HepG2 (cell line): Measurements from ENCODE around the gene VPS18. TPM values are rescaled to one million over a fixed set of nuclear protein-coding genes. Genes with fewer than 3 reads are reported as not detected.

Experiments
- ATAC-seq: fragments of 200-7000 bp; cut with Tn5 transposase; 3 replicates; pipeline ENCODE4 v1.9.1; 2020; ENCODE audit warnings: mild to moderate bottlenecking, moderate library complexity
- BruUV-seq: library from RNA; stranded (reverse); fragments of 400-500 nt; replicated peaks from 2 replicates; lab custom pipeline; 2021; lab: Mats Ljungman, UMichigan
- CTCF ChIA-PET: fragments of 300-600 bp; formaldehyde crosslinking; extraction: SDS; loops from one replicate; lab custom pipeline; 2021; ENCODE audit warnings: low total read pairs, inconsistent platforms, low intra/inter-chr PET ratio; lab: Yijun Ruan, JAX
- POLR2A ChIA-PET: fragments of 350-600 bp; sonication (Branson Sonifier 250); formaldehyde crosslinking; loops from one replicate; lab custom pipeline; 2020; ENCODE audit warnings: antibody characterized with exemption, inconsistent platforms; lab: Yijun Ruan, JAX
- DNase-seq: peaks from one replicate; pipeline ENCODE4 v3.0.0-alpha.2; 2015; ENCODE audit warnings: low spot score
- FAIRE-seq: peaks from 3 replicates; lab custom pipeline; 2011; peaks lifted over from hg19 to GRCh38; lab: Jason Lieb, UNC
- H2AFZ ChIP-seq: one replicate; pipeline ENCODE4 v1.6.1; 2011; ENCODE audit warnings: low read length, inconsistent platforms
- H3K27ac ChIP-seq: fragments of 300-600 bp; 3 replicates; pipeline ENCODE4 v1.8.0; 2011; ENCODE audit warnings: mixed run types, mild to moderate bottlenecking, mixed read lengths, low read length, inconsistent platforms; ENCODE audit not compliant: insufficient read depth; ENCODE audit errors: extremely low read length
- H3K27me3 ChIP-seq, 2 experiments: fragments of 200-600 bp in 1 of 2; 2 replicates in 1 of 2; 3 replicates in 1 of 2; pipeline versions ENCODE4 v1.6.0 to v1.8.0; 2011; ENCODE audit warnings: low read length in 2 of 2, mild to moderate bottlenecking in 2 of 2, moderate library complexity in 2 of 2, inconsistent platforms in 1 of 2; ENCODE audit not compliant: insufficient read depth in 2 of 2, control insufficient read depth in 1 of 2
- H3K36me3 ChIP-seq, 2 experiments: fragments of 200-600 bp in 1 of 2; replicated peaks in 1 of 2; 2 replicates in 1 of 2; 3 replicates in 1 of 2; pipeline versions ENCODE4 v1.5.1 to v1.8.0; 2011; ENCODE audit warnings: low read length in 2 of 2, inconsistent platforms in 1 of 2; ENCODE audit not compliant: insufficient read depth in 2 of 2, control insufficient read depth in 1 of 2
- H3K4me1 ChIP-seq: 2 replicates; pipeline ENCODE4 v1.5.1; 2012; ENCODE audit warnings: low read length, inconsistent platforms; ENCODE audit not compliant: insufficient read depth
- H3K4me2 ChIP-seq: 2 replicates; pipeline ENCODE4 v1.6.0; 2011; ENCODE audit warnings: low read depth, low read length, inconsistent platforms
- H3K4me3 ChIP-seq, 3 experiments: fragments of 200-600 bp in 1 of 3; sonication (generic), shearing (Covaris generic) in 1 of 3; replicated peaks in 1 of 3; 2 replicates each; pipeline ENCODE4 v1.5.1; 2011 to 2016; ENCODE audit warnings: low read length in 3 of 3, inconsistent platforms in 2 of 3, low read depth in 2 of 3, mild to moderate bottlenecking in 2 of 3, control low read depth in 1 of 3, mixed read lengths in 1 of 3; ENCODE audit not compliant: insufficient read depth in 1 of 3
- H3K79me2 ChIP-seq: one replicate; pipeline ENCODE4 v1.6.1; 2011; ENCODE audit warnings: low read length, inconsistent platforms; ENCODE audit not compliant: insufficient read depth
- H3K9ac ChIP-seq: 2 replicates; pipeline ENCODE4 v1.6.0; 2011; ENCODE audit warnings: mild to moderate bottlenecking, low read depth, low read length, inconsistent platforms; ENCODE audit not compliant: insufficient read depth
- H3K9me3 ChIP-seq: 2 replicates; pipeline ENCODE4 v1.5.1; 2012; ENCODE audit warnings: mild to moderate bottlenecking, low read length
- H4K20me1 ChIP-seq: 2 replicates; pipeline ENCODE4 v1.6.0; 2011; ENCODE audit warnings: inconsistent platforms, mild to moderate bottlenecking, low read length, moderate library complexity; ENCODE audit not compliant: insufficient read depth
- ATF1 ChIP-seq: IDR thresholded peaks from 2 replicates; pipeline ENCODE4 v1.6.1; 2016; ENCODE audit warnings: mild to moderate bottlenecking, control low read depth
- CCDC6 ChIP-seq: sonication (generic); formaldehyde crosslinking; IDR thresholded peaks from 2 replicates; pipeline ENCODE4 v1.8.1; 2022; ENCODE audit warnings: mild to moderate bottlenecking, missing genetic modification reagents, moderate library complexity
- DMAP1 ChIP-seq: IDR thresholded peaks from 2 replicates; pipeline ENCODE4 v1.6.1; 2016
- FOXJ3 ChIP-seq: sonication (generic); formaldehyde crosslinking; IDR thresholded peaks from 2 replicates; pipeline ENCODE4 v1.4.0; 2020; ENCODE audit warnings: missing genetic modification reagents, mild to moderate bottlenecking, borderline replicate concordance
- GPBP1L1 ChIP-seq: sonication (generic); formaldehyde crosslinking; IDR thresholded peaks from 2 replicates; pipeline ENCODE4 v1.5.0; 2020; ENCODE audit warnings: mild to moderate bottlenecking, missing genetic modification reagents
- HNRNPLL ChIP-seq: fragments of 200-400 bp; formaldehyde crosslinking; IDR thresholded peaks from 2 replicates; pipeline ENCODE4 v1.6.1; 2017; ENCODE audit warnings: mild to moderate bottlenecking, low read depth, low read length; ENCODE audit not compliant: poor library complexity, severe bottlenecking
- KAT2B ChIP-seq: fragments of 150-350 bp; IDR thresholded peaks from 2 replicates; pipeline ENCODE4 v1.6.1; 2014; ENCODE audit warnings: low read depth, low read length, borderline replicate concordance
- MYNN ChIP-seq: sonication (generic); formaldehyde crosslinking; IDR thresholded peaks from 2 replicates; pipeline ENCODE4 v1.4.0; 2020; ENCODE audit warnings: mild to moderate bottlenecking, low read depth, missing genetic modification reagents
- RBM39 ChIP-seq: fragments of 200-400 bp; formaldehyde crosslinking; IDR thresholded peaks from one replicate; pipeline ENCODE4 v1.6.1; 2018; ENCODE audit warnings: antibody characterized with exemption, mild to moderate bottlenecking, low read depth, low read length; ENCODE audit not compliant: poor library complexity, severe bottlenecking
- SAFB2 ChIP-seq: sonication (generic); formaldehyde crosslinking; IDR thresholded peaks from 2 replicates; pipeline ENCODE4 v1.5.1; 2020; ENCODE audit warnings: missing genetic modification reagents, low read depth, mild to moderate bottlenecking, borderline replicate concordance
- SCMH1 ChIP-seq: sonication (generic); formaldehyde crosslinking; IDR thresholded peaks from 2 replicates; pipeline ENCODE4 v1.9.0; 2021; ENCODE audit warnings: missing genetic modification reagents, mild to moderate bottlenecking, borderline replicate concordance
- SOX6 ChIP-seq, 2 experiments: fragments of 450-650 bp in 1 of 2; sonication (generic) in 1 of 2; formaldehyde crosslinking in 1 of 2; IDR thresholded peaks; 2 replicates each; pipeline versions ENCODE4 v1.4.0 to v1.6.1; 2017 to 2020; ENCODE audit warnings: antibody characterized with exemption in 1 of 2, mild to moderate bottlenecking in 1 of 2, missing genetic modification reagents in 1 of 2
- TARDBP ChIP-seq: sonication (generic); formaldehyde crosslinking; IDR thresholded peaks from 2 replicates; pipeline ENCODE4 v1.8.0; 2022; ENCODE audit warnings: mild to moderate bottlenecking, missing genetic modification reagents
- TFDP1 ChIP-seq: IDR thresholded peaks from 2 replicates; pipeline ENCODE4 v1.6.1; 2016; ENCODE audit warnings: missing compliant biosample characterization, missing genetic modification reagents, borderline replicate concordance
- ZEB1 ChIP-seq: IDR thresholded peaks from 2 replicates; pipeline ENCODE4 v1.6.1; 2012; ENCODE audit warnings: mild to moderate bottlenecking, low read depth, inconsistent platforms; ENCODE audit not compliant: insufficient replicate concordance
- ZNF782 ChIP-seq: sonication (generic); formaldehyde crosslinking; IDR thresholded peaks from 2 replicates; pipeline ENCODE4 v1.4.0; 2020; ENCODE audit warnings: missing genetic modification reagents, mild to moderate bottlenecking, borderline replicate concordance
- WGBS: methylation state at CpG from one replicate; pipeline ENCODE4 v1.1.6; 2017; ENCODE audit warnings: low lambda C conversion rate; 5-methylcytosine and 5-hydroxymethylcytosine counted together
- in situ Hi-C: cut with HindIII; loops from 2 replicates; pipeline ENCODE4 v1.10.0; 2017; ENCODE audit warnings: low pct_unique_long_range_greater_than_20kb; ENCODE audit not compliant: extremely low pct_ligation_motif_present
- intact Hi-C: fragments of 100-400 bp; cut with micrococcal nuclease; formaldehyde crosslinking; loops from one replicate; pipeline ENCODE4 v1.10.0; 2022; ENCODE audit not compliant: unreplicated experiment
- polyA plus RNA-seq, 8 experiments: library from polyadenylated mRNA; depleted of rRNA in 3 of 8; stranded (reverse) in 7 of 8; unstranded in 1 of 8; fragments of >200 nt; fragmentation: Illumina TruSeq in 4 of 8; extraction: Trizol in 4 of 8; gene quantifications; 2 replicates each; pipeline versions ENCODE4 v1.2.1 to v1.2.3, GENCODE V29; 2011 to 2016; ENCODE audit warnings: low read depth in 4 of 8, missing spikeins in 1 of 8, mixed read lengths in 1 of 8; ENCODE audit not compliant: insufficient read depth in 1 of 8
- total RNA-seq, 5 experiments: library from RNA; depleted of rRNA; stranded (reverse); fragments of >200 nt; fragmentation: Illumina TruSeq; extraction: Trizol; gene quantifications; 2 replicates each; pipeline ENCODE4 v1.2.3, GENCODE V29; 2016; ENCODE audit warnings: low read depth in 1 of 5
- TF ChIP-seq, protein P1 (sequence below): IDR thresholded peaks from 2 replicates; pipeline ENCODE4 v1.6.1; 2012; ENCODE audit warnings: low read length, improper control_type of control experiment

Gene VPS18
- total and polyA plus RNA-seq, 2 of the 13 experiments (the other 11 are each of a cell fraction or from before 2014, with no cell fraction given): 5.8 to 17.0 TPM

DNA sequence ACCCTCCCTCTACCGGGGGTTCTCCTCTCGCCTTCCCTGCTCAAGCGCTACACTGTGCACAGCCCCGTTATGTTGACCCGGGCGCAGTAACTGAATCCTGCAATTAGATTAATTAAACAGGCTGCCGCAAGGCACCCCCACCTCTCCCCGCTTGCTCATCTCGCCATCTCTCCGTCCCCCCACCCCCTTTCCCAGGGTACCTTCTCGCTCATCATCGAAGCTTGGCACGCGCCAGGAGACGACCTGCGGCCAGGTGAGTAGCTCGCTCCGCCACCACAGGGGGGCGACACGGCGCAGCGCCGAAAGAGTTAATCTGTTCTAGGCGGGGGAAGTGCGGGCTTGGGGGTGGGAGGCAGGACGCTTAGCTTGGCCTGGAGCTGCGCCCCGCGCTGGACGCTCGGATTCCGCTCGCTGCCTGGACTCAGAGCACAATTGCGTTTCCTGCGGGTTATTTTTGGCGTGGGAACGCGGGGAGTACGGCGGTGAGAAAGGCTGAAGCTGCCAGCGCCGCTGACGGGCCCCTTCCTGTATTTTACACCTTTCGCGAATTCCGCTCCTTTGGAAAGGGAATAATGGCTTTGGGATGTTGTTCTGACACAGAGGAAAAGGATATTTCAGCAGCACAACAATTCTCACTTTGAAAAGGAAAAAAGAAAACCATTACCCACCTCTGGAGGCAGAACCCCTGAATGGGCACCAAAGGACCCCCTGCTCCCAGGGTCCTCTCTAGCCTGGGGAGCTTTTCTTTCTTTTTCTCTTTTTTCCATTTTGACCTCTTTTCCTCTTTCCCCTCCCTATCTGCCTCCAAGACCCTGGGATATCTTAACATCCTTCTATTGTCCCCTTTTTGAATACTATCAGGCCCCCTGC is 36.4 kb downstream of the VPS18 start:
- intact Hi-C loops: no loop called here
- no peak overlapping the region for H3K9ac ChIP-seq
- TF ChIP-seq ATF1 (CRISPR knock-in tag): no peak
- TF ChIP-seq HNRNPLL: peak; percentile 51
- TF ChIP-seq, protein P1, sequence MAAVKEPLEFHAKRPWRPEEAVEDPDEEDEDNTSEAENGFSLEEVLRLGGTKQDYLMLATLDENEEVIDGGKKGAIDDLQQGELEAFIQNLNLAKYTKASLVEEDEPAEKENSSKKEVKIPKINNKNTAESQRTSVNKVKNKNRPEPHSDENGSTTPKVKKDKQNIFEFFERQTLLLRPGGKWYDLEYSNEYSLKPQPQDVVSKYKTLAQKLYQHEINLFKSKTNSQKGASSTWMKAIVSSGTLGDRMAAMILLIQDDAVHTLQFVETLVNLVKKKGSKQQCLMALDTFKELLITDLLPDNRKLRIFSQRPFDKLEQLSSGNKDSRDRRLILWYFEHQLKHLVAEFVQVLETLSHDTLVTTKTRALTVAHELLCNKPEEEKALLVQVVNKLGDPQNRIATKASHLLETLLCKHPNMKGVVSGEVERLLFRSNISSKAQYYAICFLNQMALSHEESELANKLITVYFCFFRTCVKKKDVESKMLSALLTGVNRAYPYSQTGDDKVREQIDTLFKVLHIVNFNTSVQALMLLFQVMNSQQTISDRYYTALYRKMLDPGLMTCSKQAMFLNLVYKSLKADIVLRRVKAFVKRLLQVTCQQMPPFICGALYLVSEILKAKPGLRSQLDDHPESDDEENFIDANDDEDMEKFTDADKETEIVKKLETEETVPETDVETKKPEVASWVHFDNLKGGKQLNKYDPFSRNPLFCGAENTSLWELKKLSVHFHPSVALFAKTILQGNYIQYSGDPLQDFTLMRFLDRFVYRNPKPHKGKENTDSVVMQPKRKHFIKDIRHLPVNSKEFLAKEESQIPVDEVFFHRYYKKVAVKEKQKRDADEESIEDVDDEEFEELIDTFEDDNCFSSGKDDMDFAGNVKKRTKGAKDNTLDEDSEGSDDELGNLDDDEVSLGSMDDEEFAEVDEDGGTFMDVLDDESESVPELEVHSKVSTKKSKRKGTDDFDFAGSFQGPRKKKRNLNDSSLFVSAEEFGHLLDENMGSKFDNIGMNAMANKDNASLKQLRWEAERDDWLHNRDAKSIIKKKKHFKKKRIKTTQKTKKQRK: no peak
- TF ChIP-seq ZNF782 (CRISPR knock-in tag): 0 out of 2 replicates have a peak, but pooled peaks have one; percentile 48
- TF ChIP-seq ZEB1: peak; percentile 97
- TF ChIP-seq GPBP1L1 (CRISPR knock-in tag): no peak
- TF ChIP-seq TFDP1 (CRISPR knock-in tag): peak; percentile 41; the same call in 1 of the 2 replicates
- TF ChIP-seq SAFB2 (CRISPR knock-in tag): no peak
- TF ChIP-seq KAT2B: no peak
- peak; percentile 16 for TF ChIP-seq RBM39
- TF ChIP-seq SOX6 (IDR thresholded peaks at IDR 0.05): no peak
- 0 out of 2 replicates have a peak, but pooled peaks have one; percentile 10 for TF ChIP-seq SOX6 (CRISPR knock-in tag; IDR thresholded peaks at IDR 0.05)
- no peak for TF ChIP-seq SCMH1
- TF ChIP-seq CCDC6: no peak
- peak; percentile 56; the same call in 1 of the 2 replicates for TF ChIP-seq TARDBP (CRISPR knock-in tag)
- peak; percentile 29; the same call in 1 of the 2 replicates for TF ChIP-seq DMAP1
- no peak for TF ChIP-seq FOXJ3 (CRISPR knock-in tag)
- TF ChIP-seq MYNN: no peak

More for the DNA sequence above, 36.4 kb downstream of the VPS18 start:
- Histone ChIP-seq H3K36me3 (no peaks in the 10 kb centered on the region), H3K27ac (no peak overlapping the region), H3K79me2 (no peaks in the 10 kb centered on the region), H3K9me3 (no peaks in the 10 kb centered on the region), H3K27me3 (peaks cover 9 to 58% of the 10 kb centered on the region in 2 experiments), H3K4me2 (peak overlapping the region; percentile 82), H3K4me1 (peaks cover 98% of the 10 kb centered on the region), H2AFZ (no peak overlapping the region), H4K20me1 (no peaks in the 10 kb centered on the region), H3K4me3 (peak overlapping the region; percentile 49 to 72 (median 54))
- no peak for FAIRE-seq
- BruUV-seq: no TSS peak
- CTCF ChIA-PET: interaction anchor here (0.8 to 1.0 kb wide), 2 partner anchors 27 to 92 kb away, joined by 3 read pairs; no protein-coding TSS in a partner anchor
- peak; percentile 47 for DNase-seq
- peak; percentile 7 for ATAC-seq
- POLR2A ChIA-PET: interaction anchor here (0.9 to 2.6 kb wide), 4 partner anchors 10 to 21 kb away, joined by 4 to 6 read pairs (median 4); no protein-coding TSS in a partner anchor
- in situ Hi-C loops: no loop called here
- 3% methylated on average over 17 of the region's 46 CpGs for WGBS
